Breast epithelium (tissue), 3 donors: ENCODE data around the gene MTMR12.

Source experiments
- CTCF ChIP-seq, 3 donors: fragments of 450-650 bp; IDR thresholded peaks; one replicate each; pipeline ENCODE4 v1.5.1; 2016 to 2017; ENCODE audit warnings: antibody characterized with exemption in 3 of 3, mild to moderate bottlenecking in 3 of 3, moderate library complexity in 3 of 3
- POLR2AphosphoS5 ChIP-seq, 3 donors: sonication (generic); formaldehyde crosslinking; IDR thresholded peaks; one replicate each; pipeline ENCODE4 v1.6.1; 2017; ENCODE audit warnings: antibody characterized with exemption in 3 of 3

- TF ChIP-seq CTCF (IDR thresholded peaks at IDR 0.05) = no peak
- TF ChIP-seq POLR2AphosphoS5 (IDR thresholded peaks at IDR 0.05) = no peak
Measured at GRCh38 chr5:32279223-32279622, 33.5 kb downstream of the MTMR12 start.
